ENCODE results near the gene CGREF1.

Gene CGREF1

GRCh38 chr2:27118525-27119329 is at the start of gene CGREF1:
CGREF1 (minus strand) TSS chr2:27119128; CDS start chr2:27104366, 14,762 bp downstream.
- Histone ChIP-seq H3K9me3 (ENCODE audit: control insufficient read depth in 1 of 2, low read length in 2 of 2) (no peaks in the 10 kb centered on the region), H3K27ac (ENCODE audit: low read length) (no peak within 1 kb of the TSS), H3K4me1 (ENCODE audit: control insufficient read depth in 1 of 2, insufficient read depth in 2 of 2, low read length in 2 of 2) (peaks cover 5 to 9% of the 10 kb centered on the region in 2 donors), H3K4me3 (ENCODE audit: low read depth in 1 of 2, low read length in 2 of 2) (peak within 1 kb of the TSS; percentile 33 to 52), H3K36me3 (ENCODE audit: control insufficient read depth in 1 of 2, insufficient read depth in 2 of 2, low read length in 2 of 2) (no peaks in the 10 kb centered on the region), H3K27me3 (ENCODE audit: low read depth, low read length) (peaks cover 18% of the 10 kb centered on the region)

- Histone ChIP-seq H3K9me3 (ENCODE audit: control insufficient read depth in 1 of 2, low read length in 2 of 2) (no peaks in the 10 kb centered on the region), H3K27me3 (ENCODE audit: low read depth, low read length) (no peaks in the 10 kb centered on the region), H3K4me3 (ENCODE audit: low read depth in 1 of 2, low read length in 2 of 2) (no peak overlapping the region), H3K36me3 (ENCODE audit: control insufficient read depth in 1 of 2, insufficient read depth in 2 of 2, low read length in 2 of 2) (no peaks in the 10 kb centered on the region), H3K27ac (ENCODE audit: low read length) (no peak overlapping the region), H3K4me1 (ENCODE audit: control insufficient read depth in 1 of 2, insufficient read depth in 2 of 2, low read length in 2 of 2) (peaks cover 0 to 3% of the 10 kb centered on the region in 2 donors)
Observed at GRCh38 chr2:27164960-27165763, 46.2 kb upstream of the CGREF1 start.

GRCh38 chr2:27162151-27163121 is 43.5 kb upstream of the CGREF1 start:
- H3K4me1 ChIP-seq (ENCODE audit: control insufficient read depth in 1 of 2, insufficient read depth in 2 of 2, low read length in 2 of 2) = no peaks in the 10 kb centered on the region
- H3K36me3 ChIP-seq (ENCODE audit: control insufficient read depth in 1 of 2, insufficient read depth in 2 of 2, low read length in 2 of 2) = no peaks in the 10 kb centered on the region
- peak overlapping the region in 1 of 2 donors; percentile 23 for H3K4me3 ChIP-seq (ENCODE audit: low read depth in 1 of 2, low read length in 2 of 2)
- peak overlapping the region; percentile 5 for H3K27ac ChIP-seq (ENCODE audit: low read length)
- no peaks in the 10 kb centered on the region for H3K9me3 ChIP-seq (ENCODE audit: control insufficient read depth in 1 of 2, low read length in 2 of 2)
- no peaks in the 10 kb centered on the region for H3K27me3 ChIP-seq (ENCODE audit: low read depth, low read length)

GRCh38 chr2:27160191-27160590 is 41.3 kb upstream of the CGREF1 start:
- no peaks in the 10 kb centered on the region for H3K4me1 ChIP-seq (ENCODE audit: control insufficient read depth in 1 of 2, insufficient read depth in 2 of 2, low read length in 2 of 2)
- H3K9me3 ChIP-seq (ENCODE audit: control insufficient read depth in 1 of 2, low read length in 2 of 2) = no peaks in the 10 kb centered on the region
- no peaks in the 10 kb centered on the region for H3K36me3 ChIP-seq (ENCODE audit: control insufficient read depth in 1 of 2, insufficient read depth in 2 of 2, low read length in 2 of 2)
- no peak overlapping the region for H3K4me3 ChIP-seq (ENCODE audit: low read depth in 1 of 2, low read length in 2 of 2)
- no peak overlapping the region for H3K27ac ChIP-seq (ENCODE audit: low read length)
- H3K27me3 ChIP-seq (ENCODE audit: low read depth, low read length) = no peaks in the 10 kb centered on the region

- Histone ChIP-seq H3K27ac (ENCODE audit: low read length) (no peak overlapping the region), H3K4me1 (ENCODE audit: control insufficient read depth in 1 of 2, insufficient read depth in 2 of 2, low read length in 2 of 2) (no peaks in the 10 kb centered on the region), H3K27me3 (ENCODE audit: low read depth, low read length) (no peaks in the 10 kb centered on the region), H3K9me3 (ENCODE audit: control insufficient read depth in 1 of 2, low read length in 2 of 2) (no peaks in the 10 kb centered on the region), H3K36me3 (ENCODE audit: control insufficient read depth in 1 of 2, insufficient read depth in 2 of 2, low read length in 2 of 2) (no peaks in the 10 kb centered on the region), H3K4me3 (ENCODE audit: low read depth in 1 of 2, low read length in 2 of 2) (no peak overlapping the region)
Observed at GRCh38 chr2:27159271-27159670, 40.3 kb upstream of the CGREF1 start.

- no peak overlapping the region for H3K27ac ChIP-seq (ENCODE audit: low read length)
- no peak overlapping the region for H3K4me3 ChIP-seq (ENCODE audit: low read depth in 1 of 2, low read length in 2 of 2)
- H3K36me3 ChIP-seq (ENCODE audit: control insufficient read depth in 1 of 2, insufficient read depth in 2 of 2, low read length in 2 of 2) = no peaks in the 10 kb centered on the region
- no peaks in the 10 kb centered on the region for H3K4me1 ChIP-seq (ENCODE audit: control insufficient read depth in 1 of 2, insufficient read depth in 2 of 2, low read length in 2 of 2)
- no peaks in the 10 kb centered on the region for H3K27me3 ChIP-seq (ENCODE audit: low read depth, low read length)
- no peaks in the 10 kb centered on the region for H3K9me3 ChIP-seq (ENCODE audit: control insufficient read depth in 1 of 2, low read length in 2 of 2)
Observed at GRCh38 chr2:27158468-27158867, 39.5 kb upstream of the CGREF1 start.

- no peak overlapping the region for H3K27ac ChIP-seq (ENCODE audit: low read length)
Observed at GRCh38 chr2:27155069-27155520, 36.2 kb upstream of the CGREF1 start.

GRCh38 chr2:27154488-27154887 is 35.6 kb upstream of the CGREF1 start:
- no peaks in the 10 kb centered on the region for H3K36me3 ChIP-seq (ENCODE audit: control insufficient read depth in 1 of 2, insufficient read depth in 2 of 2, low read length in 2 of 2)
- no peaks in the 10 kb centered on the region for H3K4me1 ChIP-seq (ENCODE audit: control insufficient read depth in 1 of 2, insufficient read depth in 2 of 2, low read length in 2 of 2)
- no peak overlapping the region for H3K4me3 ChIP-seq (ENCODE audit: low read depth in 1 of 2, low read length in 2 of 2)
- H3K9me3 ChIP-seq (ENCODE audit: control insufficient read depth in 1 of 2, low read length in 2 of 2) = no peaks in the 10 kb centered on the region
- no peaks in the 10 kb centered on the region for H3K27me3 ChIP-seq (ENCODE audit: low read depth, low read length)
- H3K27ac ChIP-seq (ENCODE audit: low read length) = no peak overlapping the region

More at GRCh38 chr2:27155069-27155520, 36.2 kb upstream of the CGREF1 start:
- Histone ChIP-seq H3K27me3 (ENCODE audit: low read depth, low read length) (no peaks in the 10 kb centered on the region), H3K9me3 (ENCODE audit: control insufficient read depth in 1 of 2, low read length in 2 of 2) (no peaks in the 10 kb centered on the region), H3K4me1 (ENCODE audit: control insufficient read depth in 1 of 2, insufficient read depth in 2 of 2, low read length in 2 of 2) (no peaks in the 10 kb centered on the region), H3K4me3 (ENCODE audit: low read depth in 1 of 2, low read length in 2 of 2) (no peak overlapping the region), H3K36me3 (ENCODE audit: control insufficient read depth in 1 of 2, insufficient read depth in 2 of 2, low read length in 2 of 2) (no peaks in the 10 kb centered on the region)

- no peaks in the 10 kb centered on the region for H3K27me3 ChIP-seq (ENCODE audit: low read depth, low read length)
- H3K9me3 ChIP-seq (ENCODE audit: control insufficient read depth in 1 of 2, low read length in 2 of 2) = no peaks in the 10 kb centered on the region
- H3K4me1 ChIP-seq (ENCODE audit: control insufficient read depth in 1 of 2, insufficient read depth in 2 of 2, low read length in 2 of 2) = no peaks in the 10 kb centered on the region
- no peak overlapping the region for H3K4me3 ChIP-seq (ENCODE audit: low read depth in 1 of 2, low read length in 2 of 2)
- no peak overlapping the region for H3K27ac ChIP-seq (ENCODE audit: low read length)
- no peaks in the 10 kb centered on the region for H3K36me3 ChIP-seq (ENCODE audit: control insufficient read depth in 1 of 2, insufficient read depth in 2 of 2, low read length in 2 of 2)
Observed at GRCh38 chr2:27152796-27153464, 34.0 kb upstream of the CGREF1 start.

- Histone ChIP-seq H3K27me3 (ENCODE audit: low read depth, low read length) (no peaks in the 10 kb centered on the region), H3K9me3 (ENCODE audit: control insufficient read depth in 1 of 2, low read length in 2 of 2) (no peaks in the 10 kb centered on the region), H3K36me3 (ENCODE audit: control insufficient read depth in 1 of 2, insufficient read depth in 2 of 2, low read length in 2 of 2) (no peaks in the 10 kb centered on the region), H3K4me3 (ENCODE audit: low read depth in 1 of 2, low read length in 2 of 2) (no peak overlapping the region), H3K4me1 (ENCODE audit: control insufficient read depth in 1 of 2, insufficient read depth in 2 of 2, low read length in 2 of 2) (no peaks in the 10 kb centered on the region), H3K27ac (ENCODE audit: low read length) (no peak overlapping the region)
Observed at GRCh38 chr2:27152102-27152795, 33.3 kb upstream of the CGREF1 start.
